GM23338 (cell line): ENCODE data around the gene LSM2.
"Not testable (repeated sequence)": the region's sequence is repeated elsewhere in the genome, so short reads cannot be mapped to it uniquely, and the experiment has no call there.

ENCODE experiments used
- CREB1 ChIP-seq: fragments of 250-450 bp; sonication (Bioruptor Pico); IDR thresholded peaks from 2 replicates; pipeline ENCODE4 v1.5.0; 2020; ENCODE audit warnings: low read depth, mild to moderate bottlenecking, moderate library complexity
- EZH2 ChIP-seq: fragments of 200-600 bp; sonication (generic); IDR thresholded peaks from one replicate; pipeline ENCODE4 v1.8.0; 2017; ENCODE audit warnings: antibody characterized with exemption, mild to moderate bottlenecking, low read depth; ENCODE audit not compliant: unreplicated experiment
- EZH2phosphoT487 ChIP-seq: fragments of 200-600 bp; sonication (generic); IDR thresholded peaks from one replicate; pipeline ENCODE4 v1.8.1; 2018; ENCODE audit warnings: antibody characterized with exemption; ENCODE audit not compliant: unreplicated experiment
- JUNB ChIP-seq: IDR thresholded peaks from one replicate; pipeline ENCODE4 v1.6.1; 2016; ENCODE audit warnings: antibody characterized with exemption; ENCODE audit not compliant: unreplicated experiment
- POLR2AphosphoS5 ChIP-seq: IDR thresholded peaks from 2 replicates; pipeline ENCODE4 v1.6.1; 2016; ENCODE audit warnings: antibody characterized with exemption, low read depth
- STAT1 ChIP-seq: IDR thresholded peaks from one replicate; pipeline ENCODE4 v1.6.1; 2016; ENCODE audit warnings: antibody characterized with exemption; ENCODE audit not compliant: unreplicated experiment
- TF ChIP-seq, protein P1 (sequence below), 2 experiments: fragments of 200-600 bp in 1 of 2; sonication (generic) in 1 of 2; conservative IDR thresholded peaks; 2 replicates each; pipeline versions ENCODE4 v1.5.1 to v1.6.1; 2016 to 2017; ENCODE audit warnings: antibody characterized with exemption in 2 of 2, low read depth in 2 of 2, mild to moderate bottlenecking in 2 of 2, moderate library complexity in 1 of 2
- TF ChIP-seq, protein P2 (sequence below): IDR thresholded peaks from one replicate; pipeline ENCODE4 v1.6.1; 2018; ENCODE audit warnings: antibody characterized with exemption; ENCODE audit not compliant: unreplicated experiment
- TF ChIP-seq, protein P3 (sequence below): IDR thresholded peaks from 2 replicates; pipeline ENCODE4 v1.6.1; 2016; ENCODE audit warnings: antibody characterized with exemption

- TF ChIP-seq, protein P1, sequence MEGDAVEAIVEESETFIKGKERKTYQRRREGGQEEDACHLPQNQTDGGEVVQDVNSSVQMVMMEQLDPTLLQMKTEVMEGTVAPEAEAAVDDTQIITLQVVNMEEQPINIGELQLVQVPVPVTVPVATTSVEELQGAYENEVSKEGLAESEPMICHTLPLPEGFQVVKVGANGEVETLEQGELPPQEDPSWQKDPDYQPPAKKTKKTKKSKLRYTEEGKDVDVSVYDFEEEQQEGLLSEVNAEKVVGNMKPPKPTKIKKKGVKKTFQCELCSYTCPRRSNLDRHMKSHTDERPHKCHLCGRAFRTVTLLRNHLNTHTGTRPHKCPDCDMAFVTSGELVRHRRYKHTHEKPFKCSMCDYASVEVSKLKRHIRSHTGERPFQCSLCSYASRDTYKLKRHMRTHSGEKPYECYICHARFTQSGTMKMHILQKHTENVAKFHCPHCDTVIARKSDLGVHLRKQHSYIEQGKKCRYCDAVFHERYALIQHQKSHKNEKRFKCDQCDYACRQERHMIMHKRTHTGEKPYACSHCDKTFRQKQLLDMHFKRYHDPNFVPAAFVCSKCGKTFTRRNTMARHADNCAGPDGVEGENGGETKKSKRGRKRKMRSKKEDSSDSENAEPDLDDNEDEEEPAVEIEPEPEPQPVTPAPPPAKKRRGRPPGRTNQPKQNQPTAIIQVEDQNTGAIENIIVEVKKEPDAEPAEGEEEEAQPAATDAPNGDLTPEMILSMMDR (conservative IDR thresholded peaks at IDR 0.05; ENCODE audit: low read depth in 2 of 2), result not testable (repeated sequence)
- TF ChIP-seq, protein P2, sequence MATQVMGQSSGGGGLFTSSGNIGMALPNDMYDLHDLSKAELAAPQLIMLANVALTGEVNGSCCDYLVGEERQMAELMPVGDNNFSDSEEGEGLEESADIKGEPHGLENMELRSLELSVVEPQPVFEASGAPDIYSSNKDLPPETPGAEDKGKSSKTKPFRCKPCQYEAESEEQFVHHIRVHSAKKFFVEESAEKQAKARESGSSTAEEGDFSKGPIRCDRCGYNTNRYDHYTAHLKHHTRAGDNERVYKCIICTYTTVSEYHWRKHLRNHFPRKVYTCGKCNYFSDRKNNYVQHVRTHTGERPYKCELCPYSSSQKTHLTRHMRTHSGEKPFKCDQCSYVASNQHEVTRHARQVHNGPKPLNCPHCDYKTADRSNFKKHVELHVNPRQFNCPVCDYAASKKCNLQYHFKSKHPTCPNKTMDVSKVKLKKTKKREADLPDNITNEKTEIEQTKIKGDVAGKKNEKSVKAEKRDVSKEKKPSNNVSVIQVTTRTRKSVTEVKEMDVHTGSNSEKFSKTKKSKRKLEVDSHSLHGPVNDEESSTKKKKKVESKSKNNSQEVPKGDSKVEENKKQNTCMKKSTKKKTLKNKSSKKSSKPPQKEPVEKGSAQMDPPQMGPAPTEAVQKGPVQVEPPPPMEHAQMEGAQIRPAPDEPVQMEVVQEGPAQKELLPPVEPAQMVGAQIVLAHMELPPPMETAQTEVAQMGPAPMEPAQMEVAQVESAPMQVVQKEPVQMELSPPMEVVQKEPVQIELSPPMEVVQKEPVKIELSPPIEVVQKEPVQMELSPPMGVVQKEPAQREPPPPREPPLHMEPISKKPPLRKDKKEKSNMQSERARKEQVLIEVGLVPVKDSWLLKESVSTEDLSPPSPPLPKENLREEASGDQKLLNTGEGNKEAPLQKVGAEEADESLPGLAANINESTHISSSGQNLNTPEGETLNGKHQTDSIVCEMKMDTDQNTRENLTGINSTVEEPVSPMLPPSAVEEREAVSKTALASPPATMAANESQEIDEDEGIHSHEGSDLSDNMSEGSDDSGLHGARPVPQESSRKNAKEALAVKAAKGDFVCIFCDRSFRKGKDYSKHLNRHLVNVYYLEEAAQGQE, result not testable (repeated sequence)
- TF ChIP-seq CREB1, EZH2, STAT1, POLR2AphosphoS5, JUNB, EZH2phosphoT487: not testable (repeated sequence)
- TF ChIP-seq, protein P3, sequence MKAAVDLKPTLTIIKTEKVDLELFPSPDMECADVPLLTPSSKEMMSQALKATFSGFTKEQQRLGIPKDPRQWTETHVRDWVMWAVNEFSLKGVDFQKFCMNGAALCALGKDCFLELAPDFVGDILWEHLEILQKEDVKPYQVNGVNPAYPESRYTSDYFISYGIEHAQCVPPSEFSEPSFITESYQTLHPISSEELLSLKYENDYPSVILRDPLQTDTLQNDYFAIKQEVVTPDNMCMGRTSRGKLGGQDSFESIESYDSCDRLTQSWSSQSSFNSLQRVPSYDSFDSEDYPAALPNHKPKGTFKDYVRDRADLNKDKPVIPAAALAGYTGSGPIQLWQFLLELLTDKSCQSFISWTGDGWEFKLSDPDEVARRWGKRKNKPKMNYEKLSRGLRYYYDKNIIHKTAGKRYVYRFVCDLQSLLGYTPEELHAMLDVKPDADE, result not testable (repeated sequence)
Measured at GRCh38 chr6:31839779-31840126, 33.0 kb upstream of the LSM2 start.
